ENCODE measurements around the gene DLL1.

Gene DLL1

GRCh38 chr6:170284126-170284773 is 6.6 kb downstream of the DLL1 start:
- DNase-seq (ENCODE audit: extremely low read depth in 1 of 2, low read depth in 1 of 2), result no peak

GRCh38 chr6:170283212-170284081 is 7.4 kb downstream of the DLL1 start:
- DNase-seq (ENCODE audit: extremely low read depth in 1 of 2, low read depth in 1 of 2), result no peak

- no peak for DNase-seq (ENCODE audit: extremely low read depth in 1 of 2, low read depth in 1 of 2)
These were observed 8.2 kb downstream of the DLL1 start for GRCh38 chr6:170282512-170283158.

GRCh38 chr6:170281331-170282292 is 9.3 kb downstream of the DLL1 start:
- DNase-seq (ENCODE audit: extremely low read depth in 1 of 2, low read depth in 1 of 2), result no peak

- no peak for DNase-seq (ENCODE audit: extremely low read depth in 1 of 2, low read depth in 1 of 2)
These were observed 10.2 kb downstream of the DLL1 start for GRCh38 chr6:170280689-170281045.

GRCh38 chr6:170279977-170280688 is 10.7 kb downstream of the DLL1 start:
- DNase-seq (ENCODE audit: extremely low read depth in 1 of 2, low read depth in 1 of 2), result no peak

- no peak for DNase-seq (ENCODE audit: extremely low read depth in 1 of 2, low read depth in 1 of 2)
These were observed 11.5 kb downstream of the DLL1 start for GRCh38 chr6:170279426-170279825.

- DNase-seq (ENCODE audit: extremely low read depth in 1 of 2, low read depth in 1 of 2), result no peak
These were observed 12.2 kb downstream of the DLL1 start for GRCh38 chr6:170278743-170279094.

GRCh38 chr6:170277893-170278742 is 12.8 kb downstream of the DLL1 start:
- no peak for DNase-seq (ENCODE audit: extremely low read depth in 1 of 2, low read depth in 1 of 2)

- no peak for DNase-seq (ENCODE audit: extremely low read depth in 1 of 2, low read depth in 1 of 2)
These were observed 14.4 kb downstream of the DLL1 start for GRCh38 chr6:170276369-170277057.

GRCh38 chr6:170274713-170275560 is 15.9 kb downstream of the DLL1 start:
- no peak for DNase-seq (ENCODE audit: extremely low read depth in 1 of 2, low read depth in 1 of 2)

- DNase-seq (ENCODE audit: extremely low read depth in 1 of 2, low read depth in 1 of 2), result no peak
These were observed 17.2 kb downstream of the DLL1 start for GRCh38 chr6:170273681-170274080.

GRCh38 chr6:170273191-170273590 is 17.7 kb downstream of the DLL1 start:
- no peak for DNase-seq (ENCODE audit: extremely low read depth in 1 of 2, low read depth in 1 of 2)

- DNase-seq (ENCODE audit: extremely low read depth in 1 of 2, low read depth in 1 of 2), result no peak
These were observed 18.4 kb downstream of the DLL1 start for GRCh38 chr6:170272341-170273065.

GRCh38 chr6:170271771-170272314 is 19.0 kb downstream of the DLL1 start:
- peak in 1 of 2 donors; percentile 50 for DNase-seq (ENCODE audit: extremely low read depth in 1 of 2, low read depth in 1 of 2)

- DNase-seq (ENCODE audit: extremely low read depth in 1 of 2, low read depth in 1 of 2), result no peak
These were observed 19.8 kb downstream of the DLL1 start for GRCh38 chr6:170270984-170271593.

Data from activated CD8-positive, alpha-beta memory T cell treated with anti-CD3 and anti-CD28 coated beads for 1 hour (primary cell).